Right lobe of liver (tissue), 4 donors: Measurements from ENCODE around the gene TNNT3.

Experiments used
- POLR2A ChIP-seq: fragments of 450-650 bp; IDR thresholded peaks from one replicate; pipeline ENCODE4 v1.6.1; 2017; ENCODE audit warnings: antibody characterized with exemption, mild to moderate bottlenecking
- TF ChIP-seq, protein P1 (sequence below), 4 donors: fragments of 200-600 bp in 3 of 4; fragments of 450-650 bp in 1 of 4; IDR thresholded peaks; one replicate each; pipeline versions ENCODE4 v1.5.1 to v1.8.0; 2016 to 2022; ENCODE audit warnings: antibody characterized with exemption in 4 of 4, mild to moderate bottlenecking in 2 of 4
- donor health status: DM: no; HTN: no; CAD: no.
- donor health status: DM: no; HTN: no; CAD: no.
- donor health status: DM: no; HTN: yes; CAD: no.

DNA sequence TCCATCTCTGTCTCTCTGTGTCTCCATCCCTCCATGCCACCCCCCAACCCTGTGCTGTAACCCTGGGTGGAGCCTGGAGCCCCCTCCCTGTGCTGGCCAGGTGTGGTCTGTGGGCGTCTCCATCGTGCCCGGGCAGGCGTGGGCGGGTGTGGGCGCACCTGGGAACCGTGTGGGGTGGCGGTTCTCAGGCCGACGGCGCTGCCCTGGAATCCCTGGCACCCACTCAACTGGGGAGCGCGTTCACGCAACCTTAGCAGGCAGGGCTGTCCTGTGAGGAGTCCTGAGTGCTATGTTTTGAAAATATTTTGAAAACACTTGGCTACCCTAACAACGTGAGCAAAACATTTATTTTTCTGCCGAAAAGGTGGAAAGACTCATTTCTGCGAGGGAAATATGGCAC, 4.7 kb downstream of the TNNT3 start:
- TF ChIP-seq, protein P1, sequence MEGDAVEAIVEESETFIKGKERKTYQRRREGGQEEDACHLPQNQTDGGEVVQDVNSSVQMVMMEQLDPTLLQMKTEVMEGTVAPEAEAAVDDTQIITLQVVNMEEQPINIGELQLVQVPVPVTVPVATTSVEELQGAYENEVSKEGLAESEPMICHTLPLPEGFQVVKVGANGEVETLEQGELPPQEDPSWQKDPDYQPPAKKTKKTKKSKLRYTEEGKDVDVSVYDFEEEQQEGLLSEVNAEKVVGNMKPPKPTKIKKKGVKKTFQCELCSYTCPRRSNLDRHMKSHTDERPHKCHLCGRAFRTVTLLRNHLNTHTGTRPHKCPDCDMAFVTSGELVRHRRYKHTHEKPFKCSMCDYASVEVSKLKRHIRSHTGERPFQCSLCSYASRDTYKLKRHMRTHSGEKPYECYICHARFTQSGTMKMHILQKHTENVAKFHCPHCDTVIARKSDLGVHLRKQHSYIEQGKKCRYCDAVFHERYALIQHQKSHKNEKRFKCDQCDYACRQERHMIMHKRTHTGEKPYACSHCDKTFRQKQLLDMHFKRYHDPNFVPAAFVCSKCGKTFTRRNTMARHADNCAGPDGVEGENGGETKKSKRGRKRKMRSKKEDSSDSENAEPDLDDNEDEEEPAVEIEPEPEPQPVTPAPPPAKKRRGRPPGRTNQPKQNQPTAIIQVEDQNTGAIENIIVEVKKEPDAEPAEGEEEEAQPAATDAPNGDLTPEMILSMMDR (IDR thresholded peaks at IDR 0.05): no peak
- no peak for TF ChIP-seq POLR2A
